ENCODE measurements around the gene NBAS. TPM values are rescaled to one million over a fixed set of nuclear protein-coding genes. Genes with fewer than 3 reads are reported as not detected.

NBAS gene
- polyA plus RNA-seq, 1 donor: 55.8 TPM

DNA sequence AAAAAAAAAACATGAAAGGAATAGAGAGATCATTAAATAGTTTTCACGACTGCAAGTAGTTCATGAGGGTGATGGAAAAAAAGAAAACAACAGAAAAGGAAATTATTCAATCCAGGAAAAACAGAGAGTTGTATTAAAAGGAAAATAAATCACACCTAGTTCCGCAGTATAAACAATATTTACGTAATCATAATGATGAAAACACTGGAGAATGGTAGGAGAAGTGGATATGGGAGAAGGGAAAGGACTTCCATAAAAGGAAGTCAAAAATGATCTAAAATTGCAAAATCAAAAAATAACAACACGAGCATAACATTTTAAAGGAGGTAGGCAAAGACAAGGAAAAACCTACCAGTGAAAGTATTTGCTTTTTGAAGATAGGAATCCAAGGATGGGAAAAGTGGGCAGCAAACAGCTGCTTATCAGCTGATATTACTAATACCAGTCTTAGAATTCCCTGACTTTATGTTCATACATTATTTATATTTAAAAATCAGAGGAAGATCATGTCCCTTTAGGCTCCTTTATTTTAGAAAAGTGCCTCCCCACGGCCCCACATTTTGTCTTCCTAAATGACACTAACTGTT is 160.8 kb downstream of the NBAS start:
- H3K9me3 ChIP-seq (ENCODE audit: control insufficient read depth, low read depth, low read length): no peaks in the 10 kb centered on the region
- DNase-seq: no peak
- H3K36me3 ChIP-seq (ENCODE audit: control insufficient read depth, insufficient read depth, low read length): peaks cover 20% of the 10 kb centered on the region
- H3K4me3 ChIP-seq (ENCODE audit: low read length): no peak overlapping the region
- 96% methylated on average over 4 of the region's 5 CpGs for WGBS (ENCODE audit: insufficient coverage, low lambda C conversion rate)
- no peaks in the 10 kb centered on the region for H3K27me3 ChIP-seq (ENCODE audit: control insufficient read depth, insufficient read depth, low read length)
- H3K4me1 ChIP-seq (ENCODE audit: control insufficient read depth, insufficient read depth, low read length): no peaks in the 10 kb centered on the region
- H3K27ac ChIP-seq (ENCODE audit: low read length): no peak overlapping the region

DNA sequence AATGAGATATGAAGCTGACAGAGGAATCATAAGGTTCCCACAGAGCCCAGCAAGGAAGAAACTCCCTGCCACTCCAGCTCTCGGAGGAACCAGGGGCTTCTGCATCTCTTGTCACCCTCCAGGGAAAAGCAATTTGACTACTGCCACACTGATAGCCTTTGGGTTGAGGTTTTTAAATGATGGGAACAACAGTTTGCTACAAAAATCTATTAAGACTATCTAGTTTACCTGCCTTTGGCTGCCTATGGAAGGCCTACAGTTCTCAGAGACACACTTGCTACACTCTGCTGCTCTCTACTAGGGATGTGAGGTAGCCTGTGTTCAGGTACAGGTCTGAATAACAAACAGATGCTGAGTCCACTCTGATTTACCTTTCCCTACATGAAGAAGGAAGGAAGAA is 161.9 kb downstream of the NBAS start:
- Histone ChIP-seq H3K27me3 (ENCODE audit: control insufficient read depth, insufficient read depth, low read length) (no peaks in the 10 kb centered on the region), H3K36me3 (ENCODE audit: control insufficient read depth, insufficient read depth, low read length) (peaks cover 23% of the 10 kb centered on the region), H3K4me3 (ENCODE audit: low read length) (no peak overlapping the region), H3K27ac (ENCODE audit: low read length) (no peak overlapping the region), H3K4me1 (ENCODE audit: control insufficient read depth, insufficient read depth, low read length) (no peaks in the 10 kb centered on the region), H3K9me3 (ENCODE audit: control insufficient read depth, low read depth, low read length) (no peaks in the 10 kb centered on the region)
- no CpG with 5 or more reads among the region's 1 CpG for WGBS (ENCODE audit: insufficient coverage, low lambda C conversion rate)
- DNase-seq: no peak

DNA sequence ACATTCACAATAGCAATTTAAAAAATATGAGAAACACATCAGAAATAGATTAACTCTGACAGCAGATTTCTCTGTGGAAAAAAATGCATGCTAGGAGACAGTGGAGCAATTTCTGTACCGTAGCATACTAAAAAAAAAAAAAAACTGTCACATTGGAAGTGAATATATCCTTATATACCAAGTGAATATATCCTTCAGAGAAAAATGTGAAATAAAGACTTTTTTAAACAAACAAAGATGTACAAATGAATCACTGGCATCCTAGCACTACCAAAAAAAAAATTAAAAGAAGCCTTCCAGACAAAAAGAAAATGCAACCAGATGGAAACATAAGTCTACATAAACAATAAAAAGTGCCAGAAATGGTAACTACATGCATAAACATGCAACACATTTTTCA is 169.4 kb downstream of the NBAS start:
- Histone ChIP-seq H3K4me1 (ENCODE audit: control insufficient read depth, insufficient read depth, low read length) (no peaks in the 10 kb centered on the region), H3K27me3 (ENCODE audit: control insufficient read depth, insufficient read depth, low read length) (no peaks in the 10 kb centered on the region), H3K9me3 (ENCODE audit: control insufficient read depth, low read depth, low read length) (no peaks in the 10 kb centered on the region), H3K36me3 (ENCODE audit: control insufficient read depth, insufficient read depth, low read length) (peaks cover 18% of the 10 kb centered on the region), H3K4me3 (ENCODE audit: low read length) (no peak overlapping the region), H3K27ac (ENCODE audit: low read length) (no peak overlapping the region)
- no peak for DNase-seq
- 83% methylated on average over 1 of the region's 1 CpG for WGBS (ENCODE audit: insufficient coverage, low lambda C conversion rate)

DNA sequence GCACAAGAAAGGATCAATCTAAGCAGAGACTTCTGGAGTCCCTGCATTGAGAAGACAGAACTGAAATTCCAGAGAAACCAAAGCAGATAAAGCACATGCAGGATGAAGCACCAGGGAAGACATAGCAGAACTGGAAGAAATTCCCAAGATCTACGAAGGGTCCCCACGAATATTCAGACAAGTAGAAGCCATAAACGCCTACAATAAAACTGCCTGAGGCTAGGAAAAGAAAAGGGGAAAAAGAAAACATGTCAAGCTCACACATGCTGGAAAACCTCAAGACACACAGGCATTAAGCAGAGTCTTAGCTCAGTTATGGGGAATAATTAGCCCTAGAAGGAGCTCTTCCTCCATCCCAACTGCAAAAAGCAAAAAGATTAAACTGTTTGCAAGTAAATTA is 171.2 kb downstream of the NBAS start:
- H3K27ac ChIP-seq (ENCODE audit: low read length): no peak overlapping the region
- H3K36me3 ChIP-seq (ENCODE audit: control insufficient read depth, insufficient read depth, low read length): peaks cover 12% of the 10 kb centered on the region
- no peak overlapping the region for H3K4me3 ChIP-seq (ENCODE audit: low read length)
- no peaks in the 10 kb centered on the region for H3K27me3 ChIP-seq (ENCODE audit: control insufficient read depth, insufficient read depth, low read length)
- no peaks in the 10 kb centered on the region for H3K4me1 ChIP-seq (ENCODE audit: control insufficient read depth, insufficient read depth, low read length)
- H3K9me3 ChIP-seq (ENCODE audit: control insufficient read depth, low read depth, low read length): no peaks in the 10 kb centered on the region
- DNase-seq: no peak
- WGBS (ENCODE audit: insufficient coverage, low lambda C conversion rate): 50% methylated on average over 3 of the region's 3 CpGs

DNA sequence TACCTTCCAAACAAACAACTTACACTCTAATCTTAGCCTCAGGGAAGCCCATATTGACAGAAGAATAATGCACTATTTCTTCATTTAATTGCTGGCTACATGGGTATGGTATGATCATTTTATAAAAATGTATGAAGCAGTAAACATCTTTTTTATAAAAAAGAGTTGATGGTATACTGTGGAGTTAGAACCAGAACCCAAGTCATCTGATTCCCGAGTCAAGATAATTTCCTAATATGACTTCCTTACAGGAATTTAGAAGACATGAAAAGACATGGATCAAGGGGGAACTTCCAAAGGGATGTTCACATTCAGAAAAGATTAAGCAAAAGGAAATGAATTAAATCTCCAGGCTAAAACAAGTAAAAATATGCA is 171.8 kb downstream of the NBAS start:
- no peak for DNase-seq
- no peaks in the 10 kb centered on the region for H3K4me1 ChIP-seq (ENCODE audit: control insufficient read depth, insufficient read depth, low read length)
- WGBS (ENCODE audit: insufficient coverage, low lambda C conversion rate): no CpG with 5 or more reads among the region's 1 CpG

DNA sequence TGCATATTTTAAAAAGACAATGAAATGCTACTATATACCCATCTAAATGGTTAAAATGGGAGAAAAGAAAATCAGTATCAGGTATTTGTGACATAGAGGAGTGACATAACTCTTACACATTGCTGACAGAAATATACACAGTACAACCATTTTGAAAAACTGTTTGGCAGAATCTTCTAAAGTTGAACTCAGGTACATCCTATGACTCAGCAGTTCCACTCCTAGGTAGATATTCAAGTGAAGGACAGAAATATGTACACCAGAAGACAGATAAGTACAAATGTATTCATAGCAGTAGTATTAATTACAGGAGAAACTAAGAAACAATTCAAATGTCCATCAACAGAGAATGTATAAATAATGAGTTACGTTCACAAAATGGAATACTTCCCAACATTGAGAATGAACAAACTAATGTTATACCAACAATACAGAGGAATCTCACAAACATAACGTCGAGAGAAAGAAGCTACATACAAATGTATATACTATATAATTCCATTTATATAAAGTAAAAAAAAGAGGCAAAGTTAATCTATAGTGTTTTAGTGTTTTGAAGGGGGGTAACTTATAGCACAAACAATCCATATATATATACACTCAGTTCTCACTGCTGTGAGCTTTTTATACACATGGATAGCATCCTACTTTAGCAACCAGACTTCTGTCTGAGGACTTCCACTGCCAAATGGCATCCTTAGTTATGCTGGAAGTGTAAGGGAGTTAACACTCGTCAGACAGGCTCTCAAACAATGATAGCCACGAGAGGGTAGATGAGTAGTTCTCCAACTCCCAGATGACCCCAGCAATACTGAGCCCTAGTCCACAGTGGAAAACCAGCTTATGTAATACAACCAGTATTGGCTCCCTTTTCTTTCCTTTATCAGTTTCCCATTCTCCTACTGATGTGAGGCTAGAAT is 172.5 kb downstream of the NBAS start:
- Histone ChIP-seq H3K9me3 (ENCODE audit: control insufficient read depth, low read depth, low read length) (no peaks in the 10 kb centered on the region), H3K4me3 (ENCODE audit: low read length) (no peak overlapping the region), H3K27ac (ENCODE audit: low read length) (no peak overlapping the region), H3K4me1 (ENCODE audit: control insufficient read depth, insufficient read depth, low read length) (no peaks in the 10 kb centered on the region), H3K36me3 (ENCODE audit: control insufficient read depth, insufficient read depth, low read length) (peaks cover 14% of the 10 kb centered on the region), H3K27me3 (ENCODE audit: control insufficient read depth, insufficient read depth, low read length) (no peaks in the 10 kb centered on the region)
- WGBS (ENCODE audit: insufficient coverage, low lambda C conversion rate): 96% methylated on average over 3 of the region's 5 CpGs
- no peak for DNase-seq

More for the DNA sequence above, 171.8 kb downstream of the NBAS start:
- Histone ChIP-seq H3K9me3 (ENCODE audit: control insufficient read depth, low read depth, low read length) (no peaks in the 10 kb centered on the region), H3K4me3 (ENCODE audit: low read length) (no peak overlapping the region), H3K27me3 (ENCODE audit: control insufficient read depth, insufficient read depth, low read length) (no peaks in the 10 kb centered on the region), H3K27ac (ENCODE audit: low read length) (no peak overlapping the region), H3K36me3 (ENCODE audit: control insufficient read depth, insufficient read depth, low read length) (peaks cover 12% of the 10 kb centered on the region)

DNA sequence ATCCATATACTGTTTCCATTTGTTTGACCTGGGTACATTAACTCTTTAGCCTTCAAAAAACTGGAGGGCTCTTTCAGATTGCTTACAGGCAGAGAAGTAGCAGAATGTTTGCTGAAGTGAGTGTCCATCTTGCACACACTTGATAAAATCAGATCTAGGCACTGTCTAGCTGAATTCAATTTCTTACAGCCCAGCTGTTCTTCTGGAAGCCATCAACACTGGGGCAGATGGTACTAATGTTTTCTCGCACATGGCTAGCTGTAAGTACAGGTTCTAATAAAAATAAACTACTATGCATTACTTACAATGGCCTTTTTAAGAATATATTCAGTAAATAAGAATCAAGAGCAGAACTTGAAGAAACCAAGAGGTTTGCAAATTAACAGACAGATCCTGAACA is 175.9 kb downstream of the NBAS start:
- DNase-seq: no peak
- H3K27ac ChIP-seq (ENCODE audit: low read length): no peak overlapping the region
- no CpG with 5 or more reads among the region's 1 CpG for WGBS (ENCODE audit: insufficient coverage, low lambda C conversion rate)
- no peaks in the 10 kb centered on the region for H3K9me3 ChIP-seq (ENCODE audit: control insufficient read depth, low read depth, low read length)
- no peaks in the 10 kb centered on the region for H3K4me1 ChIP-seq (ENCODE audit: control insufficient read depth, insufficient read depth, low read length)
- H3K36me3 ChIP-seq (ENCODE audit: control insufficient read depth, insufficient read depth, low read length): peaks cover 28% of the 10 kb centered on the region
- no peak overlapping the region for H3K4me3 ChIP-seq (ENCODE audit: low read length)
- no peaks in the 10 kb centered on the region for H3K27me3 ChIP-seq (ENCODE audit: control insufficient read depth, insufficient read depth, low read length)

DNA sequence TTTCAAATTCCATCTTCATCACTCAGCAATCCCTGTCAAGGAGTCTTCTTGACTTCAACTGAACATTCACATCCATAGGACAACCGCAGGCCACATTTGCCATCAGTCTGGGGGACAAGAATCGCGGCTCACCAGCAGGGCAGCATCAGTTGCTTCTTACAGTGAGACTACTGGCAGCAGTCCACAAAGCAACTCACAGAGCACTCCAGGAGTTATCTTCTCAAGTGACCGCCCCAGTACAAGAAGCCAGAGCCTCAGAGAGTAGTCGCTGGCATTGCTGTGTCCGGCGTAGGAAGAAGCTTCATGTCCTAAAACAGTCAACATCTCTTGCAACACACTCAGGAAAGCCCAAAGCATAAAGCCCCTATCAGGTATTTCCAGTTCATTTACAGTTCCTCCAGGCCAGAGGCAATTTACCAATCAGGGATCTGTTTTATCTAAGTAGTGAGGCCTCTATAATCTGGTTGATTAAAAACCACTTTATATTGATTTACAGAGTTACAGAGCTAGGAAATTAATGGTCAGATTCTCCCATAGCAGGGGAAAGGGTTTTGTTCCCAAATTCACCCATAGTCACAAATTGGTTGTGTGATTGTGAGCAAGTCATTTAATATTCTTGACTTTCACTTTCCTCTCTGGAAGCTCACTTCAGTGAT is 177.3 kb downstream of the NBAS start:
- Histone ChIP-seq H3K4me3 (ENCODE audit: low read length) (no peak overlapping the region), H3K4me1 (ENCODE audit: control insufficient read depth, insufficient read depth, low read length) (no peaks in the 10 kb centered on the region), H3K36me3 (ENCODE audit: control insufficient read depth, insufficient read depth, low read length) (peaks cover 27% of the 10 kb centered on the region), H3K27ac (ENCODE audit: low read length) (no peak overlapping the region), H3K9me3 (ENCODE audit: control insufficient read depth, low read depth, low read length) (no peaks in the 10 kb centered on the region), H3K27me3 (ENCODE audit: control insufficient read depth, insufficient read depth, low read length) (no peaks in the 10 kb centered on the region)
- WGBS (ENCODE audit: insufficient coverage, low lambda C conversion rate): no CpG with 5 or more reads among the region's 7 CpGs
- no peak for DNase-seq

DNA sequence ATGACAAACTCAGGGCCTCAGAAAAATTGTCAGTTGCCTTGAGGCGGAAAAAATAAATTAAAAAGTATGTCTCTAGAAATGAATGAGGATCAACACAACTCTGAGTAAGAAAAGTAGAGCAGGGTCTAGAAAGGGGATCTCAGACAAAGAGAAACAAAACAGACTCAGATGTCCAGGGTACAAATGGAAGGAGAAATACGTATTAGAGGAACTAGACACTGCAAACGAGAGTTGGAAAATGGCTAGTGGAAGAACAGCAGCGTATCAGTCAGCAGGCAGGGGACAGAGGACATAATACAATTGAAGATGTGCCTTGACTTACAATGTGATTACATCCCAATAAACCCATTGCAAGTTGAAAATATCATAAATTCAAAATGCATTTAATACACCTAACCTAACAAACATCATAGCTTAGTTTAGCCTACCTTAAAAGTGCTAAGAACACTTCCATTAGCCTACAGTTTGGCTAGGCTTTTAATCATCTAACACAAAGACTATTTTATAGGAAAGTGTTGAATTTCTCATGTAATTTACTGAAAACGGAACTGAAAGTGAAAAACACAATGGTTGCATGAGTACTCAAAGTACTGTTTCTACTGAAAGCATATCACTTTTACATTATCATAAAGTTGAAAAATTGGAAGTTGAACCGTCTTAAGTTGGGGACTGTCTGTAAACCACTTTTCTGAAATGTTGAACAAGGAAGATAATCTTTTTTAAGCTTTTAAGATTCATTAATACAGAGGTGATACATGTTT is 182.8 kb downstream of the NBAS start:
- Histone ChIP-seq H3K4me1 (ENCODE audit: control insufficient read depth, insufficient read depth, low read length) (no peaks in the 10 kb centered on the region), H3K9me3 (ENCODE audit: control insufficient read depth, low read depth, low read length) (no peaks in the 10 kb centered on the region), H3K4me3 (ENCODE audit: low read length) (no peak overlapping the region), H3K36me3 (ENCODE audit: control insufficient read depth, insufficient read depth, low read length) (peaks cover 32% of the 10 kb centered on the region), H3K27me3 (ENCODE audit: control insufficient read depth, insufficient read depth, low read length) (no peaks in the 10 kb centered on the region), H3K27ac (ENCODE audit: low read length) (no peak overlapping the region)
- DNase-seq: no peak
- 89% methylated on average over 3 of the region's 6 CpGs for WGBS (ENCODE audit: insufficient coverage, low lambda C conversion rate)

DNA sequence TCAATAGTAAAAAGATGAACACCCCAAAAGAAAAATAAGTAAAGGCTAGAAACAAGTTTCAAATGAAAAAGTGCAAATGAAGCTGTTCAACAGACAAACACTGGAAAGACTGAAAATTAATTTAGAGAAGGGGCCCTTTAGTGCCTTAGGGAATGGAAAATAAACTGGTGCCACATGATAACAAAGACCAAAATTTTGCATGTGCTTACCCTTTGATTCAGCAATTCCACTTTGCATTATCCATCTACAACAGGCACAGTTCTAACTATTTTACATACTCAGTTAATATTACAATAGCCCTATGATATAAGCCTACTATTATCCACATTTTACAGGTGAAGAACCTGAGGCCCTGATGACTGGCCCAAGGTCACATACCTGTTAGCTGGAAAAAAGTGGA is 183.9 kb downstream of the NBAS start:
- H3K9me3 ChIP-seq (ENCODE audit: control insufficient read depth, low read depth, low read length): no peaks in the 10 kb centered on the region

More for the DNA sequence above, 183.9 kb downstream of the NBAS start:
- no peaks in the 10 kb centered on the region for H3K4me1 ChIP-seq (ENCODE audit: control insufficient read depth, insufficient read depth, low read length)
- H3K4me3 ChIP-seq (ENCODE audit: low read length): no peak overlapping the region
- DNase-seq: no peak
- H3K27ac ChIP-seq (ENCODE audit: low read length): no peak overlapping the region
- H3K36me3 ChIP-seq (ENCODE audit: control insufficient read depth, insufficient read depth, low read length): peaks cover 28% of the 10 kb centered on the region
- H3K27me3 ChIP-seq (ENCODE audit: control insufficient read depth, insufficient read depth, low read length): no peaks in the 10 kb centered on the region
